HCT116 (cell line): ENCODE measurements around the gene TM7SF2. TPM values are rescaled to one million over a fixed set of nuclear protein-coding genes. Genes with fewer than 3 reads are reported as not detected.

Experiments
- ATAC-seq: fragments of 200-7000 bp; cut with Tn5 transposase; 2 replicates; pipeline ENCODE4 v1.9.1; 2020; ENCODE audit warnings: mild to moderate bottlenecking, moderate library complexity
- BruUV-seq: library from RNA; stranded (reverse); fragments of 400-500 nt; replicated peaks from 2 replicates; lab custom pipeline; 2021; lab: Mats Ljungman, UMichigan
- CTCF ChIA-PET: fragments of 300-600 bp; sonication (Branson Sonifier 250); formaldehyde crosslinking; loops from one replicate; lab custom pipeline; 2021; ENCODE audit warnings: antibody characterized with exemption; lab: Charles Lee
- POLR2A ChIA-PET: fragments of 300-600, 350-600 bp; sonication (Branson Sonifier 250); formaldehyde crosslinking; loops from one replicate; lab custom pipeline; 2021; ENCODE audit warnings: antibody characterized with exemption; lab: Charles Lee
- RAD21 ChIA-PET, 2 experiments: fragments of 300-600 bp; sonication (Branson Sonifier 250); formaldehyde crosslinking; loops; one replicate each; lab custom pipeline; 2023; ENCODE audit warnings: low total read pairs in 2 of 2; ENCODE audit not compliant: uncharacterized antibody in 2 of 2, unreplicated experiment in 2 of 2, low non-redundant PET in 1 of 2; lab: Charles Lee
- DNase-seq: peaks from one replicate; pipeline ENCODE4 v3.0.0-alpha.2; 2010; ENCODE audit warnings: low read depth, low spot score
- H2AFZ ChIP-seq: fragments of 200-600 bp; shearing (Covaris generic), sonication (generic); 2 replicates; pipeline ENCODE4 v1.6.1; 2017; ENCODE audit warnings: low read depth, mixed run types, mixed read lengths, antibody characterized with exemption, low read length; ENCODE audit not compliant: poor library complexity, severe bottlenecking
- H3K27ac ChIP-seq: 2 replicates; pipeline ENCODE4 v1.5.1; 2012; ENCODE audit warnings: low read depth, low read length
- H3K27me3 ChIP-seq: fragments of 200-600 bp; sonication (generic); 2 replicates; pipeline ENCODE4 v1.6.1; 2016; ENCODE audit warnings: mixed run types, low read length, mixed read lengths; ENCODE audit not compliant: insufficient read depth
- H3K36me3 ChIP-seq, 2 experiments: fragments of 200-500 bp in 1 of 2; fragments of 200-600 bp in 1 of 2; sonication (Bioruptor generic) in 1 of 2; sonication (generic) in 1 of 2; 2 replicates each; pipeline versions ENCODE4 v1.5.1 to v1.6.1; 2014 to 2016; ENCODE audit warnings: low read length in 2 of 2, inconsistent platforms in 1 of 2, mixed read lengths in 1 of 2, mixed run types in 1 of 2; ENCODE audit not compliant: insufficient read depth in 2 of 2, control insufficient read depth in 1 of 2
- H3K4me1 ChIP-seq, 2 experiments: fragments of 200-600 bp in 1 of 2; sonication (generic) in 1 of 2; 2 replicates each; pipeline versions ENCODE4 v1.5.1 to v1.6.1; 2012 to 2017; ENCODE audit warnings: low read length in 2 of 2, inconsistent platforms in 1 of 2, mild to moderate bottlenecking in 1 of 2, mixed read lengths in 1 of 2, mixed run types in 1 of 2, moderate library complexity in 1 of 2; ENCODE audit not compliant: insufficient read depth in 2 of 2, control insufficient read depth in 1 of 2
- H3K4me2 ChIP-seq: fragments of 200-600 bp; sonication (generic); 2 replicates; pipeline ENCODE4 v1.6.1; 2017; ENCODE audit warnings: mixed run types, low read length, mixed read lengths
- H3K4me3 ChIP-seq, 2 experiments: fragments of 200-600 bp in 1 of 2; sonication (generic) in 1 of 2; replicated peaks in 1 of 2; 2 replicates each; pipeline ENCODE4 v1.5.1; 2011 to 2016; ENCODE audit warnings: low read length in 2 of 2, control low read depth in 1 of 2, low read depth in 1 of 2, mild to moderate bottlenecking in 1 of 2, mixed read lengths in 1 of 2, mixed run types in 1 of 2
- H3K79me2 ChIP-seq: fragments of 200-600 bp; sonication (generic); 2 replicates; pipeline ENCODE4 v1.6.1; 2017; ENCODE audit warnings: mild to moderate bottlenecking, mixed run types, low read length, moderate library complexity, mixed read lengths; ENCODE audit not compliant: insufficient read depth
- H3K9ac ChIP-seq: fragments of 200-600 bp; sonication (generic); 2 replicates; pipeline ENCODE4 v1.6.1; 2016; ENCODE audit warnings: low read length, mixed read lengths
- H3K9me2 ChIP-seq: fragments of 200-600 bp; sonication (generic), shearing (Covaris generic); 2 replicates; pipeline ENCODE4 v1.6.1; 2017; ENCODE audit warnings: mixed run types, mild to moderate bottlenecking, moderate library complexity; ENCODE audit not compliant: insufficient read depth
- H3K9me3 ChIP-seq, 2 experiments: fragments of 200-500 bp in 1 of 2; fragments of 200-600 bp in 1 of 2; sonication (Bioruptor generic) in 1 of 2; sonication (generic) in 1 of 2; 2 replicates each; pipeline ENCODE4 v1.6.1; 2014 to 2017; ENCODE audit warnings: low read length in 2 of 2, mixed read lengths in 2 of 2, inconsistent platforms in 1 of 2, low read depth in 1 of 2, mild to moderate bottlenecking in 1 of 2, mixed run types in 1 of 2, moderate library complexity in 1 of 2; ENCODE audit not compliant: control insufficient read depth in 1 of 2, insufficient read depth in 1 of 2
- H4K20me1 ChIP-seq: fragments of 200-600 bp; sonication (generic), shearing (Covaris generic); 2 replicates; pipeline ENCODE4 v1.6.1; 2017; ENCODE audit warnings: mixed run types, mild to moderate bottlenecking, moderate library complexity; ENCODE audit not compliant: insufficient read depth
- CBX3 ChIP-seq: IDR thresholded peaks from 2 replicates; pipeline ENCODE4 v1.6.1; 2012; ENCODE audit warnings: low read depth
- CTCF ChIP-seq, 3 experiments: fragments of 200-600 bp in 1 of 3; sonication (generic) in 1 of 3; IDR thresholded peaks in 2 of 3; conservative IDR thresholded peaks in 1 of 3; 2 replicates each; pipeline ENCODE4 v1.5.1; 2012 to 2017; ENCODE audit warnings: low read depth in 2 of 3, low read length in 2 of 3, antibody characterized with exemption in 1 of 3, borderline replicate concordance in 1 of 3, control low read depth in 1 of 3, mild to moderate bottlenecking in 1 of 3, mixed read lengths in 1 of 3, mixed run types in 1 of 3, moderate library complexity in 1 of 3; ENCODE audit not compliant: insufficient read depth in 1 of 3
- EGR1 ChIP-seq: IDR thresholded peaks from 2 replicates; pipeline ENCODE4 v1.6.1; 2012; ENCODE audit warnings: low read depth
- EZH2phosphoT487 ChIP-seq: fragments of 200-600 bp; IDR thresholded peaks from 2 replicates; pipeline ENCODE4 v1.6.1; 2018; ENCODE audit warnings: antibody characterized with exemption, borderline replicate concordance
- JUND ChIP-seq: IDR thresholded peaks from 2 replicates; pipeline ENCODE4 v1.6.1; 2012
- POLR2A ChIP-seq: IDR thresholded peaks from 2 replicates; pipeline ENCODE4 v1.7.0; 2011; ENCODE audit warnings: borderline replicate concordance; ENCODE audit not compliant: insufficient read depth, insufficient read length; ENCODE audit errors: extremely low read depth
- POLR2AphosphoS5 ChIP-seq: IDR thresholded peaks from 2 replicates; pipeline ENCODE4 v1.6.1; 2011; ENCODE audit warnings: mild to moderate bottlenecking, low read depth, low read length, moderate library complexity
- RAD21 ChIP-seq: IDR thresholded peaks from 2 replicates; pipeline ENCODE4 v1.6.1; 2012; ENCODE audit warnings: low read depth, mild to moderate bottlenecking
- SRF ChIP-seq: IDR thresholded peaks from 2 replicates; pipeline ENCODE4 v1.6.1; 2012; ENCODE audit warnings: low read depth
- YY1 ChIP-seq: IDR thresholded peaks from 2 replicates; pipeline ENCODE4 v1.6.1; 2011; ENCODE audit warnings: low read length, low read depth, moderate library complexity, mild to moderate bottlenecking; ENCODE audit not compliant: insufficient replicate concordance; ENCODE audit errors: extremely low read depth
- ZBTB33 ChIP-seq: IDR thresholded peaks from 2 replicates; pipeline ENCODE4 v1.6.1; 2011; ENCODE audit warnings: mild to moderate bottlenecking, low read length, moderate library complexity; ENCODE audit not compliant: insufficient replicate concordance; ENCODE audit errors: extremely low read depth
- ZFX ChIP-seq: fragments of 450-650 bp; IDR thresholded peaks from 2 replicates; pipeline ENCODE4 v1.6.1; 2017
- intact Hi-C: fragments of 100-400 bp; cut with micrococcal nuclease; formaldehyde crosslinking; loops from 2 replicates; pipeline ENCODE4 v1.10.0; 2022
- total RNA-seq: library from RNA; stranded (reverse); gene quantifications from one replicate; pipeline ENCODE4 v1.2.1, GENCODE V29; 2021; ENCODE audit not compliant: unreplicated experiment

TM7SF2 gene
- total RNA-seq, 1 experiment from 2014 or later = 52.9 TPM

GRCh38 chr11:65121865-65122696 is 10.4 kb downstream of the TM7SF2 start, which contains the start of the genes FAU and MRPL49 (continued):
- peak; percentile 6 for TF ChIP-seq ZBTB33
- TF ChIP-seq POLR2A = peak; percentile 77
- TF ChIP-seq YY1 = peak; percentile 94
- TF ChIP-seq POLR2AphosphoS5 = peak; percentile 96
- peak; percentile 84 for TF ChIP-seq ZFX
- TF ChIP-seq SRF = no peak

- Histone ChIP-seq H3K79me2 (peaks cover 58% of the 10 kb centered on the region), H3K9me3 (no peaks in the 10 kb centered on the region), H3K27me3 (no peaks in the 10 kb centered on the region), H3K36me3 (peaks cover 25 to 62% of the 10 kb centered on the region in 2 experiments), H3K4me2 (peak overlapping the region; percentile 91; the same call in 1 of the 2 replicates), H3K9me2 (no peaks in the 10 kb centered on the region), H2AFZ (no peak overlapping the region), H3K27ac (no peak overlapping the region), H3K4me1 (peaks cover 9 to 19% of the 10 kb centered on the region in 2 experiments; a peak in 3 of 4 replicates), H3K4me3 (no peak overlapping the region), H3K9ac (no peak overlapping the region), H4K20me1 (no peaks in the 10 kb centered on the region; the same call in 1 of the 2 replicates)
- no peak for ATAC-seq
- ChIA-PET RAD21 (interaction anchor here in 1 of 2 experiments (0.8 kb wide), 1 partner anchor 57 kb away, joined by 3 read pairs; the partner anchor contains the start of gene CAPN1), CTCF (no interaction called here), POLR2A (interaction anchor here (1.2 to 1.3 kb wide), 2 partner anchors 13 to 45 kb away, joined by 3 to 6 read pairs; partner anchors contain the start of genes SPDYC and TM7SF2)
- BruUV-seq = TSS peak; percentile 21
- no peak for DNase-seq
- intact Hi-C loops = no loop called here
- no peak for TF ChIP-seq CBX3
- TF ChIP-seq EGR1 = no peak
- no peak for TF ChIP-seq ZBTB33
- no peak for TF ChIP-seq CTCF (IDR thresholded peaks at IDR 0.05 in 2 of 3, conservative IDR thresholded peaks at IDR 0.05 in 1 of 3; ENCODE audit: borderline replicate concordance in 1 of 3, insufficient read depth in 1 of 3, low read depth in 2 of 3, low read length in 2 of 3)
- no peak for TF ChIP-seq EZH2phosphoT487
- no peak for TF ChIP-seq JUND
- TF ChIP-seq RAD21 = no peak
Measured at GRCh38 chr11:65124480-65125196, 13.0 kb downstream of the TM7SF2 start.
